DOHH2 (cell line): Measurements from ENCODE around the gene KRTAP5-8.
"Not testable (repeated sequence)": the region's sequence is repeated elsewhere in the genome, so short reads cannot be mapped to it uniquely, and the experiment has no call there.

Experiments
- H3F3A ChIP-seq: fragments of 200-600 bp; sonication (generic), shearing (Covaris generic); 2 replicates; pipeline ENCODE4 v1.6.0; 2016; ENCODE audit warnings: antibody characterized with exemption, mild to moderate bottlenecking; ENCODE audit not compliant: control insufficient read depth, insufficient read depth
- H3K27ac ChIP-seq: fragments of 200-600 bp; sonication (generic); 2 replicates; pipeline ENCODE4 v1.5.1; 2014; ENCODE audit warnings: low read depth, mild to moderate bottlenecking, low read length, moderate library complexity
- H3K27me3 ChIP-seq: fragments of 200-600 bp; sonication (generic); 2 replicates; pipeline ENCODE4 v1.6.1; 2014; ENCODE audit warnings: mild to moderate bottlenecking, low read length, mixed read lengths; ENCODE audit not compliant: control insufficient read depth
- H3K36me3 ChIP-seq: fragments of 200-600 bp; sonication (generic); 2 replicates; pipeline ENCODE4 v1.6.1; 2014; ENCODE audit warnings: mild to moderate bottlenecking, low read length, moderate library complexity, mixed read lengths; ENCODE audit not compliant: control insufficient read depth
- H3K4me1 ChIP-seq: fragments of 200-600 bp; sonication (generic); 2 replicates; pipeline ENCODE4 v1.6.1; 2014; ENCODE audit warnings: mild to moderate bottlenecking, low read length, mixed read lengths; ENCODE audit not compliant: control insufficient read depth
- H3K4me2 ChIP-seq: fragments of 200-600 bp; sonication (generic); 2 replicates; pipeline ENCODE4 v1.6.0; 2014; ENCODE audit warnings: mild to moderate bottlenecking, low read length, moderate library complexity
- H3K4me3 ChIP-seq: fragments of 200-600 bp; sonication (generic); 2 replicates; pipeline ENCODE4 v1.5.1; 2014; ENCODE audit warnings: mild to moderate bottlenecking, low read length, mixed read lengths
- H3K79me2 ChIP-seq: fragments of 200-600 bp; sonication (generic); 2 replicates; pipeline ENCODE4 v1.6.1; 2014; ENCODE audit warnings: mild to moderate bottlenecking, low read length, mixed read lengths; ENCODE audit not compliant: control insufficient read depth
- H3K9me2 ChIP-seq: fragments of 200-600 bp; sonication (generic); replicated peaks from 2 replicates; pipeline ENCODE4 v1.6.1; 2014; ENCODE audit warnings: mild to moderate bottlenecking, low read length, mixed read lengths; ENCODE audit not compliant: control insufficient read depth
- H3K9me3 ChIP-seq: fragments of 200-600 bp; sonication (generic); 2 replicates; pipeline ENCODE4 v1.6.1; 2014; ENCODE audit warnings: antibody characterized with exemption, low read length, mixed read lengths; ENCODE audit not compliant: control insufficient read depth, insufficient read depth
- H4K20me1 ChIP-seq: fragments of 200-600 bp; sonication (generic); 2 replicates; pipeline ENCODE4 v1.6.0; 2014; ENCODE audit warnings: low read depth, mild to moderate bottlenecking, antibody characterized with exemption, low read length, moderate library complexity; ENCODE audit not compliant: control insufficient read depth, insufficient read depth
- EZH2phosphoT487 ChIP-seq: fragments of 200-600 bp; sonication (generic); IDR thresholded peaks from 2 replicates; pipeline ENCODE4 v1.6.1; 2017; ENCODE audit warnings: borderline replicate concordance, mild to moderate bottlenecking, antibody characterized with exemption, low read length, moderate library complexity, mixed read lengths
- TF ChIP-seq, protein P1 (sequence below): fragments of 200-600 bp; sonication (generic); IDR thresholded peaks from one replicate; pipeline ENCODE4 v1.5.1; 2014; ENCODE audit warnings: antibody characterized with exemption, mild to moderate bottlenecking, low read depth, low read length; ENCODE audit not compliant: poor library complexity, severe bottlenecking

The KRTAP5-8 gene

DNA sequence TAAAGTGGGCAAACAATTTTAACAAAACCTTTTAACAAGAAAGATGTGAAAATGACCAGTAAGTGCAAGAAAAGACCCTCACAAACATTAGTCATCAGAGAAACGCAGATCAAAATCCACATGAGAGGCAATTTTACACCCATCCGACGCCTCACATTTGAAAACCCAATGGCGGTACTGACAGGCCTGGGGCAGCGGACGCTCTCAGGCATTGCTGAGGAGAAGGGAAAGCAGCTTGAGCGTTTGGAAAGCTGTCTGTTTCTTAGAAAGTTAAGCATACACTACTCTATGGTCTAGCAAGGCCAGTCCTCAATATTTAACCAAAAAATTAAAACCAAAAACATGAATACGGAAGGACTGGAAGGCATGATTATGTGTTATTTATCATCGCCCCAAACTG, 2.0 kb upstream of the KRTAP5-8 start:
- H3K9me2 ChIP-seq = no peaks in the 10 kb centered on the region
- no peaks in the 10 kb centered on the region for H4K20me1 ChIP-seq
- no peaks in the 10 kb centered on the region for H3K79me2 ChIP-seq
- no peaks in the 10 kb centered on the region for H3K4me1 ChIP-seq
- no peaks in the 10 kb centered on the region for H3K36me3 ChIP-seq
- H3F3A ChIP-seq = no peaks in the 10 kb centered on the region
- no peak overlapping the region for H3K4me3 ChIP-seq
- no peak overlapping the region for H3K27ac ChIP-seq
- no peak overlapping the region for H3K4me2 ChIP-seq
- H3K27me3 ChIP-seq = peaks cover 4% of the 10 kb centered on the region
- peaks cover 3% of the 10 kb centered on the region for H3K9me3 ChIP-seq
- TF ChIP-seq EZH2phosphoT487 = no peak
- TF ChIP-seq, protein P1, sequence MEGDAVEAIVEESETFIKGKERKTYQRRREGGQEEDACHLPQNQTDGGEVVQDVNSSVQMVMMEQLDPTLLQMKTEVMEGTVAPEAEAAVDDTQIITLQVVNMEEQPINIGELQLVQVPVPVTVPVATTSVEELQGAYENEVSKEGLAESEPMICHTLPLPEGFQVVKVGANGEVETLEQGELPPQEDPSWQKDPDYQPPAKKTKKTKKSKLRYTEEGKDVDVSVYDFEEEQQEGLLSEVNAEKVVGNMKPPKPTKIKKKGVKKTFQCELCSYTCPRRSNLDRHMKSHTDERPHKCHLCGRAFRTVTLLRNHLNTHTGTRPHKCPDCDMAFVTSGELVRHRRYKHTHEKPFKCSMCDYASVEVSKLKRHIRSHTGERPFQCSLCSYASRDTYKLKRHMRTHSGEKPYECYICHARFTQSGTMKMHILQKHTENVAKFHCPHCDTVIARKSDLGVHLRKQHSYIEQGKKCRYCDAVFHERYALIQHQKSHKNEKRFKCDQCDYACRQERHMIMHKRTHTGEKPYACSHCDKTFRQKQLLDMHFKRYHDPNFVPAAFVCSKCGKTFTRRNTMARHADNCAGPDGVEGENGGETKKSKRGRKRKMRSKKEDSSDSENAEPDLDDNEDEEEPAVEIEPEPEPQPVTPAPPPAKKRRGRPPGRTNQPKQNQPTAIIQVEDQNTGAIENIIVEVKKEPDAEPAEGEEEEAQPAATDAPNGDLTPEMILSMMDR = no peak

DNA sequence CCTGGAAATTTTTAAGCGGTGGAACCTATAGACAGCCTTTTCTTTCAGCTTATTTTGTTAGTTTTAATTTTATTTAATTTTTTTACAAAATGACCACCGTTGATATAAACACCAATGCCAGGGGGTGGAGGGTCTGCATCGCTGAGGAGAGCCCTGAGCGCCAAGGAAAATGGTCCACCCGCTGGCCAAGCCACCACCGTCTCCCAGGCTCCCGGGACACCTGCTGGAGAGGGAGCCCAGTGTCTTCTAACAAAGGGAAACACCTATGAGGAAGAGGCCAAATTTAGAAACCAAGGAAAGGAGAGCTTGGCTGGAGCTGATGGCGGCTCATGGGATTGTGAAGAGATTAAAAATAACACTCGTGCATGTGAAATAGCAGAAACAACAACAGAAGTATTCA, 288 bp upstream of the KRTAP5-8 start:
- peaks cover 3% of the 10 kb centered on the region for H3K9me3 ChIP-seq
- no peaks in the 10 kb centered on the region for H3K36me3 ChIP-seq
- no peak overlapping the region for H3K4me3 ChIP-seq
- no peaks in the 10 kb centered on the region for H3F3A ChIP-seq
- H3K4me1 ChIP-seq = no peaks in the 10 kb centered on the region
- H3K27me3 ChIP-seq = peaks cover 10% of the 10 kb centered on the region
- H3K79me2 ChIP-seq = no peaks in the 10 kb centered on the region
- TF ChIP-seq, protein P1 = no peak
- no peak for TF ChIP-seq EZH2phosphoT487
- no peak overlapping the region for H3K27ac ChIP-seq
- H3K4me2 ChIP-seq = no peak overlapping the region
- no peaks in the 10 kb centered on the region for H3K9me2 ChIP-seq
- no peaks in the 10 kb centered on the region for H4K20me1 ChIP-seq

DNA sequence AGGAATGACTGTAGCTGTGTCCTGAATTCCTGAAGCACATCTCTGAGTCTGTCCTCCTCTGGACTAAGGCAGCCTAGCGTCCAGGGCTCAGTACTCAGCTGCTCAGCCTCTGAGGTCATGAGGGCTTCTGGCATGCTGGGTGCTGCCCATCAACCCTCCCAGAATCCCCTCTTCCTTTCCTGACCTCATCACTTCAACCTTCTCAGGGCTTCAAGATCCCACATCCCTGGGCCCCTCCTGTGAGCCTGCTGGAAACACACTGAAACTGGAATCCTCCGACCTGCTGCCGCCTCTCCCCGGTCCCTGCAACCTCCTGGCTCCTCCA, 803 bp downstream of the KRTAP5-8 start:
- Histone ChIP-seq H3K4me2 (no peak overlapping the region), H3K27me3 (peaks cover 18% of the 10 kb centered on the region), H3K9me2 (no peaks in the 10 kb centered on the region), H3K4me1 (no peaks in the 10 kb centered on the region), H3K9me3 (peaks cover 3% of the 10 kb centered on the region), H4K20me1 (no peaks in the 10 kb centered on the region), H3F3A (no peaks in the 10 kb centered on the region), H3K36me3 (no peaks in the 10 kb centered on the region), H3K79me2 (no peaks in the 10 kb centered on the region), H3K4me3 (no peak overlapping the region), H3K27ac (no peak overlapping the region)
- TF ChIP-seq, protein P1 = no peak
- no peak for TF ChIP-seq EZH2phosphoT487

DNA sequence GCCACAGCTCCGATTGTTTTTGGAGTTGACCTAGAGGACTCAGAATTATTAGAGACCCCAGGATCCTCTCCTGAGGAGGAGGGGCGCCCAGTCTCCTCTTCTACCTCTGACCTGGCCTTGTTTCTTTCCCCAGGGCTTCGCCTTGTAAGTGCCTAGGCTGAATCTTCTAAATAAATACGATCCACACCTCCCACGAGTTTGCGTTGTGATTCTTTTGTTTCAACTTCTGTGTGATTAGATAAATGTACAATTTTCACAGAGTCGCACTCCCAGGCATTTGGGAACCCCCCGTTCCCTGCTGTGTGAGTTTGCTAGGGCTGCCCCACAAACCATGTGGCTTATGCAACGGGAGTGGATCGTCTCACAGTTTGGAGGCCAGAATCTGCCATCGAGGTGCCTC, 1.2 kb downstream of the KRTAP5-8 start:
- Histone ChIP-seq H3K36me3 (no peaks in the 10 kb centered on the region), H3K9me2 (no peaks in the 10 kb centered on the region), H3F3A (no peaks in the 10 kb centered on the region), H3K4me3 (no peak overlapping the region), H4K20me1 (no peaks in the 10 kb centered on the region), H3K79me2 (no peaks in the 10 kb centered on the region), H3K9me3 (peaks cover 3% of the 10 kb centered on the region), H3K4me2 (no peak overlapping the region), H3K27me3 (peaks cover 19% of the 10 kb centered on the region), H3K4me1 (no peaks in the 10 kb centered on the region), H3K27ac (no peak overlapping the region)
- TF ChIP-seq, protein P1 = no peak
- TF ChIP-seq EZH2phosphoT487 = no peak

DNA sequence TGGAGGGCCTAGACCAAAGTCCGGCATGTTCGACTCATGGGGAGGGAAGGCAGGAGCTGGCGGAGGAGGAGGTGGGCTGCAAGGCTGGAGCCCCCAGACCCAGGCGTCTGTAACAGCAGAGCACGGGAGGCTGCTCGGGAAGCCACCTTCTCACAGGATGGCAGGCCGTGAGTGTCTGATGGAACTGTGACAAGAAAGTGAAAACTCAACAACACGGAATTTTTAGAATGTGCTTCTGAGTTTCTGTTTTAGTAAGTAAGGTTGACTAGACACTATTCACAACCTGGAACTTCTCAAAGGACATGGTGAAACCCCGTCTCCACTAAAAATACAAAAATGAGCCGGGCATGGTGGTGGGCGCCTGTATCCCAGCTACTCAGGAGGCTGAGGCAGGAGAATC, 2.1 kb downstream of the KRTAP5-8 start:
- H3K36me3 ChIP-seq, H3F3A ChIP-seq, H4K20me1 ChIP-seq, H3K4me3 ChIP-seq, H3K9me2 ChIP-seq, H3K79me2 ChIP-seq, H3K4me2 ChIP-seq, H3K27ac ChIP-seq, H3K9me3 ChIP-seq, H3K4me1 ChIP-seq: not testable (repeated sequence)
- peaks cover 19% of the 10 kb centered on the region for H3K27me3 ChIP-seq
